Breast epithelium (tissue), 3 donors: ENCODE results near the gene NR2F2.

ENCODE experiments used
- CTCF ChIP-seq, 3 donors: fragments of 450-650 bp; IDR thresholded peaks; one replicate each; pipeline ENCODE4 v1.5.1; 2016 to 2017; ENCODE audit warnings: antibody characterized with exemption in 3 of 3, mild to moderate bottlenecking in 3 of 3, moderate library complexity in 3 of 3
- POLR2AphosphoS5 ChIP-seq, 3 donors: sonication (generic); formaldehyde crosslinking; IDR thresholded peaks; one replicate each; pipeline ENCODE4 v1.6.1; 2017; ENCODE audit warnings: antibody characterized with exemption in 3 of 3

DNA sequence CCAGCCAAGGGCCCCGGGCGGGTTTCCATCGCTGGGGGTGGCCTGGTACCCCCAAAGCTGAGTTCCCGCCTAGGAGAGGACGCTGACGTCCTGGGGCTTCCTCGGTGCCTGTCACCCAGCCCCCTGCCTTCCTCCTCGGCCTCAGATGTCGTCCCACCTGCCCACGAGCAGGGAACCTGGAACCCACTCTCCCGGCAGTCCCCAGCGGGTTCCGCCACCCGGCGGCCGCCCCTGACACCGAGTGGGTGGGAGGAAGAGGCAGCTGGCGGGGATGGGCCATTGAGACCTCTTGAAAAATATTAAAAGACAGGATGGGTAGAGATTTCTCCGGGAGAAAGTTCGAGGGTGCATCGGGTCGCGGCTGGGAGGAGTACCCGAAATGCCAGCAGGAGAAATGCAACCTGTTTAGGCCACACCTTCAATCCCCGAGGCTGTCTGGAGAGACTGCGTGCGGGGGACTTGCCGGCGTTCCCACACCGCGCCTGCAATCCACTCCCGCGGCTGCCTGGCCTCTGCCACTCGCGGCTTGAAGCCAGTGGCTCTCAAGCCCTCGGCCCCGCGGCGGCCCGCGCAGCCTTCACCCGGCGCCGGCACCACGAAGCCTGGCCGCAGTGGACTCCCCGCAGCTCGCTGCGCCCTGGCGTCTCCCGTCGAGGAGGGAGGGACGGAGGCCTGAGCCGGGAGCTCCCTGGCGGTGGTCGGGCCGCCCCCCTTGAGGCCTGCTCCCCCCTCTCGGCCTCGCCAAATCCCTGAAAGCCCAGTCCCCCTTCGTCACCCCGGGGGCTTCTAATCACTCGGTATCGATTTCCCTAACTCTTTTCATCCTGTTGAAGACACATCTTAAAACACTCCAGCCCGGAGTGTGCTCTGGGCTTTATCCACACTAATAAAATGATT is 8.6 kb upstream of the NR2F2 start:
- TF ChIP-seq POLR2AphosphoS5 (IDR thresholded peaks at IDR 0.05) = peak in 1 of 3 donors; percentile 3
- no peak for TF ChIP-seq CTCF (IDR thresholded peaks at IDR 0.05)
